Measurements from ENCODE around the gene MMRN1. TPM values are rescaled to one million over a fixed set of nuclear protein-coding genes. Genes with fewer than 3 reads are reported as not detected.

MMRN1 gene, protein sequence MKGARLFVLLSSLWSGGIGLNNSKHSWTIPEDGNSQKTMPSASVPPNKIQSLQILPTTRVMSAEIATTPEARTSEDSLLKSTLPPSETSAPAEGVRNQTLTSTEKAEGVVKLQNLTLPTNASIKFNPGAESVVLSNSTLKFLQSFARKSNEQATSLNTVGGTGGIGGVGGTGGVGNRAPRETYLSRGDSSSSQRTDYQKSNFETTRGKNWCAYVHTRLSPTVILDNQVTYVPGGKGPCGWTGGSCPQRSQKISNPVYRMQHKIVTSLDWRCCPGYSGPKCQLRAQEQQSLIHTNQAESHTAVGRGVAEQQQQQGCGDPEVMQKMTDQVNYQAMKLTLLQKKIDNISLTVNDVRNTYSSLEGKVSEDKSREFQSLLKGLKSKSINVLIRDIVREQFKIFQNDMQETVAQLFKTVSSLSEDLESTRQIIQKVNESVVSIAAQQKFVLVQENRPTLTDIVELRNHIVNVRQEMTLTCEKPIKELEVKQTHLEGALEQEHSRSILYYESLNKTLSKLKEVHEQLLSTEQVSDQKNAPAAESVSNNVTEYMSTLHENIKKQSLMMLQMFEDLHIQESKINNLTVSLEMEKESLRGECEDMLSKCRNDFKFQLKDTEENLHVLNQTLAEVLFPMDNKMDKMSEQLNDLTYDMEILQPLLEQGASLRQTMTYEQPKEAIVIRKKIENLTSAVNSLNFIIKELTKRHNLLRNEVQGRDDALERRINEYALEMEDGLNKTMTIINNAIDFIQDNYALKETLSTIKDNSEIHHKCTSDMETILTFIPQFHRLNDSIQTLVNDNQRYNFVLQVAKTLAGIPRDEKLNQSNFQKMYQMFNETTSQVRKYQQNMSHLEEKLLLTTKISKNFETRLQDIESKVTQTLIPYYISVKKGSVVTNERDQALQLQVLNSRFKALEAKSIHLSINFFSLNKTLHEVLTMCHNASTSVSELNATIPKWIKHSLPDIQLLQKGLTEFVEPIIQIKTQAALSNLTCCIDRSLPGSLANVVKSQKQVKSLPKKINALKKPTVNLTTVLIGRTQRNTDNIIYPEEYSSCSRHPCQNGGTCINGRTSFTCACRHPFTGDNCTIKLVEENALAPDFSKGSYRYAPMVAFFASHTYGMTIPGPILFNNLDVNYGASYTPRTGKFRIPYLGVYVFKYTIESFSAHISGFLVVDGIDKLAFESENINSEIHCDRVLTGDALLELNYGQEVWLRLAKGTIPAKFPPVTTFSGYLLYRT
- total RNA-seq = not detected in 2 replicates

DNA sequence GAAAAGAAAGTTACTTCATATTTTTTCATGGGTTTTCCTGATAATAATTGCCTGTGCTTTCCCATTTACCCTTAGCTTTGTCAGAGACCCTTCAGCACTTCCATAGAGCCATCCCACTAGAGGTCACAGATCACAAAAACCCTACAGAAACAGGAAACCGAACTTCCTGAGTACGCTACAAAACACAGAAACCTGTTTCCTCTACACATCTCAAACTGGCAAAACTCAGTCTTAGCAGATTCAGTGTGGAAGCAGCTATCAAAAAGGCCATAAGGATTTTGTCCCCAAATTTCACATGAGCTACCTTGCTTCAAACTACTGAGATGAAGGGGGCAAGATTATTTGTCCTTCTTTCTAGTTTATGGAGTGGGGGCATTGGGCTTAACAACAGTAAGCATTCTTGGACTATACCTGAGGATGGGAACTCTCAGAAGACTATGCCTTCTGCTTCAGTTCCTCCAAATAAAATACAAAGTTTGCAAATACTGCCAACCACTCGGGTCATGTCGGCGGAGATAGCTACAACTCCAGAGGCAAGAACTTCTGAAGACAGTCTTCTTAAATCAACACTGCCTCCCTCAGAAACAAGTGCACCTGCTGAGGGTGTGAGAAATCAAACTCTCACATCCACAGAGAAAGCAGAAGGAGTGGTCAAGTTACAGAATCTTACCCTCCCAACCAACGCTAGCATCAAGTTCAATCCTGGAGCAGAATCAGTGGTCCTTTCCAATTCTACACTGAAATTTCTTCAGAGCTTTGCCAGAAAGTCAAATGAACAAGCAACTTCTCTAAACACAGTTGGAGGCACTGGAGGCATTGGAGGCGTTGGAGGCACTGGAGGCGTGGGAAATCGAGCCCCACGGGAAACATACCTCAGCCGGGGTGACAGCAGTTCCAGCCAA, at the start of gene MMRN1:
Gene MMRN1 (plus strand): TSS at position 206 of the 902 bp plus-strand sequence. CDS start 118 bp downstream, at position 324.

Other genes with a start within 250 kb of the MMRN1 start
- gene SNCA, start 57.7 kb upstream of the MMRN1 start, total RNA-seq = 0.37 TPM in 1 of 2 replicates, not detected in the other
- gene CCSER1, start 232.5 kb downstream of the MMRN1 start, total RNA-seq = not detected in 2 replicates